Neural cell (in vitro differentiated cells): ENCODE results near the gene SKIL.

ENCODE experiments used
- EP300 ChIP-seq: fragments of 450-650 bp; conservative IDR thresholded peaks from 2 replicates; pipeline ENCODE4 v1.6.1; 2014; ENCODE audit warnings: antibody characterized with exemption, mild to moderate bottlenecking, moderate library complexity; ENCODE audit not compliant: poor library complexity, severe bottlenecking
- EZH2 ChIP-seq: fragments of 200-600, 300-800 bp; shearing (Covaris generic), sonication (generic); IDR thresholded peaks from 2 replicates; pipeline ENCODE4 v1.6.1; 2014; ENCODE audit warnings: antibody characterized with exemption, low read length, borderline replicate concordance, mild to moderate bottlenecking; ENCODE audit not compliant: insufficient read depth, poor library complexity, severe bottlenecking
- POLR2AphosphoS5 ChIP-seq: IDR thresholded peaks from 2 replicates; pipeline ENCODE4 v1.6.1; 2012
- TAF1 ChIP-seq: IDR thresholded peaks from 2 replicates; pipeline ENCODE4 v1.6.1; 2012; ENCODE audit warnings: low read depth
- TF ChIP-seq, protein P1 (sequence below): fragments of 450-650 bp; IDR thresholded peaks from 2 replicates; pipeline ENCODE4 v1.5.1; 2014; ENCODE audit warnings: antibody characterized with exemption, mild to moderate bottlenecking, moderate library complexity; ENCODE audit not compliant: poor library complexity, severe bottlenecking

DNA sequence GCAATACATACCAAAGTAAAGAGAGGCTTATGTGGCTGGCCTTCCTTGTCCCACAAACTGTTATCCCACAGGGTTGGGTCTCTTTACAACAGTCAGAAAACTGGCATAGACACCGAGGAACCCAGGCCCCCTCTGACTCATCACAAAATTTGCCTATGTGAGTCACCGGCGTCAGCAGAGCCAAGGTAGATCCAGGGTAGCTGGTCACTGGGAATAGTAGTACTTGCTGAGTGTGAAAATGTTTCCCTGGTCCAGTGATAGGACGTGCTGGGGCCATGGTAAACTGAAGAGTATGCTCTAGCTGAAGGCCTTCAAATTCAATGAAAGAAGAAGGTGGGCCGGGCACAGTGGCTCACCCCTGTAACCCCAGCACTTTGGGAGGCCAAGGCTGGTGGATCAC, 27.1 kb upstream of the SKIL start:
- TF ChIP-seq, protein P1, sequence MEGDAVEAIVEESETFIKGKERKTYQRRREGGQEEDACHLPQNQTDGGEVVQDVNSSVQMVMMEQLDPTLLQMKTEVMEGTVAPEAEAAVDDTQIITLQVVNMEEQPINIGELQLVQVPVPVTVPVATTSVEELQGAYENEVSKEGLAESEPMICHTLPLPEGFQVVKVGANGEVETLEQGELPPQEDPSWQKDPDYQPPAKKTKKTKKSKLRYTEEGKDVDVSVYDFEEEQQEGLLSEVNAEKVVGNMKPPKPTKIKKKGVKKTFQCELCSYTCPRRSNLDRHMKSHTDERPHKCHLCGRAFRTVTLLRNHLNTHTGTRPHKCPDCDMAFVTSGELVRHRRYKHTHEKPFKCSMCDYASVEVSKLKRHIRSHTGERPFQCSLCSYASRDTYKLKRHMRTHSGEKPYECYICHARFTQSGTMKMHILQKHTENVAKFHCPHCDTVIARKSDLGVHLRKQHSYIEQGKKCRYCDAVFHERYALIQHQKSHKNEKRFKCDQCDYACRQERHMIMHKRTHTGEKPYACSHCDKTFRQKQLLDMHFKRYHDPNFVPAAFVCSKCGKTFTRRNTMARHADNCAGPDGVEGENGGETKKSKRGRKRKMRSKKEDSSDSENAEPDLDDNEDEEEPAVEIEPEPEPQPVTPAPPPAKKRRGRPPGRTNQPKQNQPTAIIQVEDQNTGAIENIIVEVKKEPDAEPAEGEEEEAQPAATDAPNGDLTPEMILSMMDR = no peak
- TF ChIP-seq EP300 (no peak), POLR2AphosphoS5 (no peak), EZH2 (no peak), TAF1 (no peak)
